K562 (cell line): ENCODE data around the gene HOXB6. TPM values are rescaled to one million over a fixed set of nuclear protein-coding genes. Genes with fewer than 3 reads are reported as not detected.

Source experiments
- ATAC-seq: fragments of 200-7000 bp; cut with Tn5 transposase; 3 replicates; pipeline ENCODE4 v1.9.1; 2020; ENCODE audit warnings: moderate library complexity
- BruUV-seq: library from RNA; stranded (reverse); fragments of 400-500 nt; replicated peaks from 2 replicates; lab custom pipeline; 2021; lab: Mats Ljungman, UMichigan
- CTCF ChIA-PET: fragments of 300-600 bp; formaldehyde crosslinking; extraction: SDS; loops from one replicate; lab custom pipeline; 2021; ENCODE audit warnings: low intra/inter-chr PET ratio; lab: Yijun Ruan, JAX
- POLR2A ChIA-PET: fragments of 300-600, 350-650 bp; sonication (Branson Sonifier 250); formaldehyde crosslinking; extraction: SDS; loops from one replicate; lab custom pipeline; 2021; ENCODE audit warnings: antibody characterized with exemption, inconsistent platforms; lab: Yijun Ruan, JAX
- DNase-seq, 4 experiments: peaks; one replicate each; pipeline versions ENCODE4 v3.0.0 to v3.0.0-alpha.2; 2011 to 2018; ENCODE audit warnings: low spot score in 3 of 4, mixed read lengths in 3 of 4; ENCODE audit errors: extremely low read depth in 1 of 4
- FAIRE-seq: peaks from 2 replicates; lab custom pipeline; 2011; peaks lifted over from hg19 to GRCh38; lab: Jason Lieb, UNC
- H2AFZ ChIP-seq: 2 replicates; pipeline ENCODE4 v1.6.0; 2011; ENCODE audit warnings: low read depth, low read length, control low read depth, inconsistent platforms
- H3K27ac ChIP-seq: fragments of 200-600 bp; 3 replicates; pipeline ENCODE4 v1.8.0; 2011; ENCODE audit warnings: low read depth, mild to moderate bottlenecking, control low read depth, inconsistent platforms, low read length, moderate library complexity, mixed read lengths; ENCODE audit errors: extremely low read depth
- H3K27me3 ChIP-seq, 2 experiments: fragments of 300-600 bp in 1 of 2; 2 replicates in 1 of 2; 3 replicates in 1 of 2; pipeline versions ENCODE4 v1.6.0 to v1.8.0; 2011; ENCODE audit warnings: inconsistent platforms in 2 of 2, low read length in 2 of 2, mild to moderate bottlenecking in 1 of 2, mixed read lengths in 1 of 2, moderate library complexity in 1 of 2; ENCODE audit not compliant: control insufficient read depth in 2 of 2, insufficient read depth in 2 of 2
- H3K36me3 ChIP-seq: fragments of 300-600 bp; 3 replicates; pipeline ENCODE4 v1.8.0; 2011; ENCODE audit warnings: mild to moderate bottlenecking, low read length, inconsistent platforms; ENCODE audit not compliant: control insufficient read depth, insufficient read depth
- H3K4me1 ChIP-seq, 2 experiments: fragments of 200-600 bp in 1 of 2; replicated peaks in 1 of 2; 2 replicates in 1 of 2; 3 replicates in 1 of 2; pipeline versions ENCODE4 v1.5.1 to v1.8.0; 2011; ENCODE audit warnings: inconsistent platforms in 2 of 2, low read length in 2 of 2, mild to moderate bottlenecking in 1 of 2, mixed read lengths in 1 of 2, moderate library complexity in 1 of 2; ENCODE audit not compliant: control insufficient read depth in 2 of 2, insufficient read depth in 2 of 2
- H3K4me2 ChIP-seq: 2 replicates; pipeline ENCODE4 v1.6.1; 2011; ENCODE audit warnings: low read length, control low read depth, inconsistent platforms, mixed read lengths; ENCODE audit not compliant: insufficient read depth
- H3K4me3 ChIP-seq: fragments of 200-600 bp; sonication (generic), shearing (Covaris generic); 2 replicates; pipeline ENCODE4 v1.5.1; 2016; ENCODE audit warnings: control low read depth, inconsistent platforms
- H3K79me2 ChIP-seq: fragments of 200-600 bp; 3 replicates; pipeline ENCODE4 v1.8.0; 2011; ENCODE audit warnings: low read length, inconsistent platforms; ENCODE audit not compliant: control insufficient read depth, insufficient read depth
- H3K9ac ChIP-seq, 2 experiments: 2 replicates each; pipeline versions ENCODE4 v1.6.0 to v1.6.1; 2011; ENCODE audit warnings: low read depth in 2 of 2, low read length in 2 of 2, control low read depth in 1 of 2, inconsistent platforms in 1 of 2, mild to moderate bottlenecking in 1 of 2, mixed read lengths in 1 of 2; ENCODE audit not compliant: insufficient read depth in 1 of 2
- H3K9me1 ChIP-seq: one replicate; pipeline ENCODE4 v1.6.0; 2011; ENCODE audit warnings: inconsistent platforms, mild to moderate bottlenecking, low read length, moderate library complexity; ENCODE audit not compliant: control insufficient read depth, insufficient read depth
- H3K9me3 ChIP-seq: replicated peaks from 2 replicates; pipeline ENCODE4 v1.5.1; 2011; ENCODE audit warnings: low read depth, low read length, inconsistent platforms; ENCODE audit not compliant: control insufficient read depth, insufficient read depth
- H4K20me1 ChIP-seq: replicated peaks from 2 replicates; pipeline ENCODE4 v1.6.1; 2011; ENCODE audit warnings: low read length, inconsistent platforms, mixed read lengths; ENCODE audit not compliant: control insufficient read depth, insufficient read depth
- ARID1B ChIP-seq: fragments of 450-650 bp; IDR thresholded peaks from 2 replicates; pipeline ENCODE4 v1.6.1; 2016; ENCODE audit warnings: antibody characterized with exemption, mild to moderate bottlenecking, inconsistent platforms
- MEIS2 ChIP-seq: fragments of 450-650 bp; IDR thresholded peaks from 2 replicates; pipeline ENCODE4 v1.6.1; 2014; ENCODE audit warnings: mild to moderate bottlenecking; ENCODE audit not compliant: partially characterized antibody
- PTBP1 ChIP-seq: fragments of 200-400 bp; formaldehyde crosslinking; IDR thresholded peaks from 2 replicates; pipeline ENCODE4 v1.6.1; 2017; ENCODE audit warnings: low read depth, low read length
- RAD21 ChIP-seq, 2 experiments: fragments of 250-450 bp in 1 of 2; fragments of 450-650 bp in 1 of 2; sonication (Bioruptor Pico) in 1 of 2; formaldehyde crosslinking in 1 of 2; IDR thresholded peaks in 1 of 2; conservative IDR thresholded peaks in 1 of 2; 2 replicates each; pipeline versions ENCODE4 v1.4.0 to v1.8.0; 2020 to 2022; ENCODE audit warnings: mild to moderate bottlenecking in 2 of 2, moderate library complexity in 1 of 2
- ZBTB7A ChIP-seq: IDR thresholded peaks from 2 replicates; pipeline ENCODE4 v1.6.1; 2011; ENCODE audit warnings: low read depth, mild to moderate bottlenecking, low read length, moderate library complexity, borderline replicate concordance; ENCODE audit not compliant: control insufficient read depth
- ZKSCAN1 ChIP-seq: fragments of 150-350 bp; IDR thresholded peaks from 2 replicates; pipeline ENCODE4 v1.6.1; 2016; ENCODE audit warnings: low read depth, low read length
- WGBS: fragments of 100-300 bp; shearing (Covaris generic); methylation state at CpG from one replicate; pipeline ENCODE4 v1.1.6; 2016; ENCODE audit warnings: low coverage, mixed read lengths; ENCODE audit not compliant: insufficient coverage; ENCODE audit errors: missing lambda C conversion rate; 5-methylcytosine and 5-hydroxymethylcytosine counted together
- in situ Hi-C: fragments of 300-500 bp; cut with MboI; formaldehyde crosslinking; loops from 4 replicates; pipeline ENCODE4 v1.15.0; 2018; ENCODE audit warnings: inconsistent platforms, mixed read lengths
- intact Hi-C: fragments of 100-400 bp; cut with micrococcal nuclease; formaldehyde crosslinking; loops from 2 replicates; pipeline ENCODE4 v1.14.2; 2022
- polyA plus RNA-seq, 8 experiments: library from polyadenylated mRNA; depleted of rRNA in 4 of 8; stranded (reverse) in 5 of 8; unstranded in 3 of 8; fragments of >200 nt; fragmentation: Nextera tagmentation in 2 of 8; fragmentation: Illumina TruSeq in 1 of 8; extraction: Ambion mirVana in 2 of 8; extraction: Trizol in 1 of 8; gene quantifications; 2 replicates each; pipeline versions ENCODE4 v1.2.1 to v1.2.3, GENCODE V29; 2011 to 2014; ENCODE audit warnings: inconsistent platforms in 1 of 8, missing spikeins in 1 of 8
- total RNA-seq, 7 experiments: library from RNA; depleted of rRNA in 6 of 7; stranded (reverse); fragments of >200 nt in 6 of 7; fragmentation: Illumina TruSeq in 2 of 7; extraction: Trizol in 2 of 7; gene quantifications; 2 replicates each; pipeline versions ENCODE4 v1.2.1 to v1.2.3, GENCODE V29; 2011 to 2021; ENCODE audit warnings: low replicate concordance in 1 of 7
- TF ChIP-seq, protein P1 (sequence below), 2 experiments: IDR thresholded peaks in 1 of 2; conservative IDR thresholded peaks in 1 of 2; 2 replicates each; pipeline ENCODE4 v1.6.1; 2016; ENCODE audit warnings: low read depth in 2 of 2, mild to moderate bottlenecking in 1 of 2, missing compliant biosample characterization in 1 of 2, missing genetic modification characterization in 1 of 2, moderate library complexity in 1 of 2

Gene HOXB6
- total and polyA plus RNA-seq, 9 of the 15 experiments (the other 6 are each of a cell fraction or from before 2014, with no cell fraction given) = 1.2 to 14.8 (median 4.9) TPM

- ATAC-seq (no peak), DNase-seq (peak in 1 of 4 experiments; percentile 18), FAIRE-seq (no peak)
- ChIA-PET CTCF (no interaction called here), POLR2A (interaction anchor here (0.6 to 1.2 kb wide), 6 partner anchors 18 to 108 kb away, joined by 3 to 4 read pairs (median 4); partner anchors contain the start of gene HOXB5)
- no peak overlapping the region for H2AFZ ChIP-seq
- H3K9ac ChIP-seq = peak overlapping the region in 1 of 2 experiments; percentile 76; a peak in 2 of 4 replicates
- H3K9me1 ChIP-seq = no peaks in the 10 kb centered on the region
- H3K27me3 ChIP-seq = no peaks in the 10 kb centered on the region
- peak overlapping the region; percentile 95 for H3K27ac ChIP-seq
- H3K4me2 ChIP-seq = peak overlapping the region; percentile 88
- intact Hi-C loops = no loop called here
- peak overlapping the region; percentile 5; the same call in 1 of the 2 replicates for H3K4me3 ChIP-seq
- H3K79me2 ChIP-seq = peaks cover 98% of the 10 kb centered on the region
- peaks cover 44 to 64% of the 10 kb centered on the region in 2 experiments for H3K4me1 ChIP-seq
- H4K20me1 ChIP-seq = no peaks in the 10 kb centered on the region; the same call in 1 of the 2 replicates
- 18% methylated on average over 7 of the region's 7 CpGs for WGBS
- TF ChIP-seq PTBP1 (no peak), RAD21 (CRISPR knock-in tag; conservative IDR thresholded peaks at IDR 0.05 in 1 of 2, IDR thresholded peaks at IDR 0.05 in 1 of 2) (peak in 1 of 2 experiments; percentile 4; a peak in 1 of 4 replicates), ZKSCAN1 (0 out of 2 replicates have a peak, but pooled peaks have one; percentile 29)
- in situ Hi-C loops = no loop called here
- peaks cover 61% of the 10 kb centered on the region for H3K36me3 ChIP-seq
- no TSS peak for BruUV-seq
- H3K9me3 ChIP-seq = no peaks in the 10 kb centered on the region
Observed at GRCh38 chr17:48575066-48575582, 29.7 kb downstream of the HOXB6 start.

DNA sequence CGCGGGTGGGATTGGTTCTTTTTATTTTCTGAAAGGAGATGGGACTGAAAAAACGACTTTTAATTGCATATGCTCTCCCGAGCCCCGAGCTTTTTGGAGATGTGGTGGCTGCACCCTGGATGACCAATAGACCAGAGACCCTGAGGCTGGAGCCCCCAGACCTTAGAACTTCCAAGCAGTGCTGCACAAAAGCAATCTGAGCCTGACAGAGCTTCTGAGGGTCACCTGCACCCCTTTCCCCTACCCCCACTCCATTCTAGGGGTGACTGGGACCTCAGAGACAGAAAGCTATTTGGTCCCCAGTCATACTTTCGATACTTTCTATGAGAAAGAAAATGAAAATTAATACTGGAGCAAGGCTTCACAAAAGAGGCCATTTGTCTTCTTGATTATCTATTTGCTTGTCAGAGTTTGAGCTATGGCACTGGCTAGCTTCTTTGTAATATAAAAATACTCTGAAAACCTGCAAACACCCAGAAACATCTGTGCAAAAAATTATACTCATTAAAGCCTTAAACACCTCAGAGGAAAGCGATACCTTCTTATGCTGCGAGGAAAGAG lies 30.2 kb downstream of the HOXB6 start:
- Histone ChIP-seq H3K4me2 (peak overlapping the region; percentile 88; the same call in 1 of the 2 replicates), H2AFZ (no peak overlapping the region), H3K9ac (peak overlapping the region; percentile 8 to 76; a peak in 2 of 4 replicates), H3K4me3 (peak overlapping the region; percentile 5; the same call in 1 of the 2 replicates), H3K36me3 (peaks cover 66% of the 10 kb centered on the region), H3K9me3 (no peaks in the 10 kb centered on the region), H3K79me2 (peaks cover 98% of the 10 kb centered on the region), H3K9me1 (no peaks in the 10 kb centered on the region), H4K20me1 (no peaks in the 10 kb centered on the region; the same call in 1 of the 2 replicates), H3K27ac (peak overlapping the region; percentile 95; the same call in 2 of the 3 replicates), H3K4me1 (peaks cover 48 to 69% of the 10 kb centered on the region in 2 experiments), H3K27me3 (no peaks in the 10 kb centered on the region)
- FAIRE-seq = no peak
- no peak for DNase-seq
- TF ChIP-seq ZBTB7A (peak; percentile 40; the same call in 1 of the 2 replicates), MEIS2 (peak; percentile 60), ARID1B (no peak)
- TF ChIP-seq, protein P1, sequence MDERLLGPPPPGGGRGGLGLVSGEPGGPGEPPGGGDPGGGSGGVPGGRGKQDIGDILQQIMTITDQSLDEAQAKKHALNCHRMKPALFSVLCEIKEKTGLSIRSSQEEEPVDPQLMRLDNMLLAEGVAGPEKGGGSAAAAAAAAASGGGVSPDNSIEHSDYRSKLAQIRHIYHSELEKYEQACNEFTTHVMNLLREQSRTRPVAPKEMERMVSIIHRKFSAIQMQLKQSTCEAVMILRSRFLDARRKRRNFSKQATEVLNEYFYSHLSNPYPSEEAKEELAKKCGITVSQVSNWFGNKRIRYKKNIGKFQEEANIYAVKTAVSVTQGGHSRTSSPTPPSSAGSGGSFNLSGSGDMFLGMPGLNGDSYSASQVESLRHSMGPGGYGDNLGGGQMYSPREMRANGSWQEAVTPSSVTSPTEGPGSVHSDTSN (CRISPR knock-in tag; IDR thresholded peaks at IDR 0.05; ENCODE audit: low read depth) = no peak
- TF ChIP-seq, protein P1 (tag; conservative IDR thresholded peaks at IDR 0.05; ENCODE audit: low read depth) = peak; percentile 64; the same call in 1 of the 2 replicates
- ChIA-PET CTCF (no interaction called here), POLR2A (interaction anchor here (0.6 to 1.2 kb wide), 6 partner anchors 19 to 107 kb away, joined by 3 to 4 read pairs (median 4); partner anchors contain the start of gene HOXB5)
- 73% methylated on average over 8 of the region's 8 CpGs for WGBS
- no peak for ATAC-seq
- no TSS peak for BruUV-seq
- in situ Hi-C loops (no loop called here), intact Hi-C loops (no loop called here)
